ENCODE measurements around the gene GATM. TPM values are rescaled to one million over a fixed set of nuclear protein-coding genes. Genes with fewer than 3 reads are reported as not detected.
"Not testable (repeated sequence)": the region's sequence is repeated elsewhere in the genome, so short reads cannot be mapped to it uniquely, and the experiment has no call there.

Gene GATM
- total RNA-seq, 1 donor from 2014 or later: 0.20 TPM

DNA sequence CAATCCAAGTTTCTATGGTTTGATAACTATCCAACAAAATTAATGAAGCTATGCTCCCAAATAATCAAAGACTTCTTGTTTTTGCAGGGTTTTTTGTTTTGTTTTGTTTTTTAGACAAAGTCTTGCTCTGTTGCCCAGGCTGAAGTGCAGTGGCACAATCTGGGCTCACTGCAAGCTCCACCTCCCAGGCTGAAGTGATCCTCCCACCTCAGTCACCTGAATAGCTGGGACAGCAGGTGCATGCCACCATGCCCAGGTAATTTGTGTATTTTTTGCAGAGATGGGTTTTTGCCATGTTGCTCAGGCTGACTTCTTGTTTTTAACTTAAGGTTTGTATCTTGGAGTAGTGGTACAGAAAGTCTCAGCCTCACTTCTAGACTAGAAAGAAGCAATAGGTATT, 11.0 kb upstream of the GATM start:
- no peak for DNase-seq (ENCODE audit: low read depth in 2 of 2)

- no peak for DNase-seq (ENCODE audit: low read depth in 2 of 2)
Observed at GRCh38 chr15:45387380-45388007, 9.2 kb upstream of the GATM start.

GRCh38 chr15:45386974-45387373, 8.6 kb upstream of the GATM start:
- DNase-seq (ENCODE audit: low read depth in 2 of 2): no peak

DNA sequence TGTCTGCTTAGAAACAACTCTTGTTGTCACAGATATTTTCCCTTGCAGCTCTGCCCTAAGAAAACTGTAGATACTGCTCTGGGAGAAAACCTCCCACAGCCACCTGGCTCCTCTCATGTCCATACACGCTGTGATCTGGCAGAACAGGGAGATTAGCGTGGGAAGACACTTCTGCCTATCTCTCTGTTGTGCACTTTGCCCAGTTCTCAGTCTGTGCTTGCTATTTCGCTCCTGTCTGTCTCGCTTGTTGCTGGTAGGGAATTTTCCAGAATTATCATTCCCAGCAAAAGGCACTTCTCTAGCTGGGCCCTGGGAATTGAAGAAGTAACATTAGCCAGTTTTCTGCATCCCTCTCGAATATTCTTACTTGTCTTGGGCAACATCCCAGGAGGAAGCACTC, 8.1 kb upstream of the GATM start:
- DNase-seq (ENCODE audit: low read depth in 2 of 2): no peak

- no peak for DNase-seq (ENCODE audit: low read depth in 2 of 2)
Observed at GRCh38 chr15:45385590-45385989, 7.2 kb upstream of the GATM start.

GRCh38 chr15:45384700-45385099, 6.4 kb upstream of the GATM start:
- no peak for DNase-seq (ENCODE audit: low read depth in 2 of 2)

- DNase-seq (ENCODE audit: low read depth in 2 of 2): no peak
Observed at GRCh38 chr15:45378913-45379262, 544 bp upstream of the GATM start.

DNA sequence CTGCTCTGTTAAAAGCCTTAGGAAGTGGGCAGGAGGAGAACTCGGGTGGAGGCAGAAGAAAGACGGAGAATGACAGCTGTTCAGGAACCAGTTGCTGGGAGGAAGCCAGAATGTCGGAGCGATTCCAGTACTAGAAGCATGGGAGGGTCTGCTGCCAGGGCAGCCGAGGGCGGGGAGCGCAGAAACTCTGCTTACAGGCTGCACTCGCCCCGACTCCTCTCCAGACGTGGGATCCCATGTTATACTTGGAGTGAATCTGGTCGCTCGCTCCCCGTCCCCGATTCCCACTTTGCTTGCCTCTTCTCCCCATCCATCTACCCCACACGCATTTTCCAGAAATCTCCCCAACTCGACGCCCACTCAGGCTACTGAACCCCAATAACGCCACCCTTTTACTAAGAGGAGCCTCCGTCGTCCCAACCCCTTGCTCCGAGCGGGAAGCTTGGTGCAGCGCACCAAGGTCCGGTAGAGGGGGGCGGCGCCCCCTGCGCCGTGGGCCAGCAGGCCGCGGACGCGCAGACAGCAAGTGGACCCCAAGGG, 665 bp downstream of the GATM start:
- DNase-seq (ENCODE audit: low read depth in 2 of 2): no peak

DNA sequence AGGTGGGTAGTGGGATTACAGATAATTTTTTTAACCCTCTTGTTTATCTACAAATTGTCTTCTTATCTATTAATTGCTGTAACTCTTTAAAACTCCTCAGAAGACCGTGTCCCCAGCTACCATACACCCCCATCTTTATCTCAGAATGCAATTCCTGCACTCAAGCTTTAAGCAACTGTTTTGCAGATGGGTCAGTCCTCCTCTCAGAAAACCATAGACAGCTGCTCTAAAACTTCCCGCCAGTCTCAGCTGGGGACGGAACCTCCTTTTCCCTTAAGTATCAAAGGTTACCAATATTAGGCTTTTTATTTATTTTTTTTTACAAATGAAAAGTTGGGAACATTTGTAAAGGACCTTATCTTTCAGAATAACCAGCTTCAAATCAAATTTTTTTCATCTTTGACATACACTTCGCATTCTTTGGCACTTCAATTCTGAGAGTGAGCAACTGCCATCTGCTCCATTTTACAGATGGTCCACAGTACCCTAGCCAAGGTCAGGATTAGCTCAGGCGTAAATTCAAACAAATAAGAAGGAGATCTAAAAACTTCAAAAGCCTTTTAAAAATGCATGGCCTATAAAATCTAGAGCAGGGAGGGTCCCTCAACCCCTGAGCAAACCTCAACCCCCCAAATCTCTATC, 1.3 kb downstream of the GATM start:
- DNase-seq (ENCODE audit: low read depth in 2 of 2): no peak

DNA sequence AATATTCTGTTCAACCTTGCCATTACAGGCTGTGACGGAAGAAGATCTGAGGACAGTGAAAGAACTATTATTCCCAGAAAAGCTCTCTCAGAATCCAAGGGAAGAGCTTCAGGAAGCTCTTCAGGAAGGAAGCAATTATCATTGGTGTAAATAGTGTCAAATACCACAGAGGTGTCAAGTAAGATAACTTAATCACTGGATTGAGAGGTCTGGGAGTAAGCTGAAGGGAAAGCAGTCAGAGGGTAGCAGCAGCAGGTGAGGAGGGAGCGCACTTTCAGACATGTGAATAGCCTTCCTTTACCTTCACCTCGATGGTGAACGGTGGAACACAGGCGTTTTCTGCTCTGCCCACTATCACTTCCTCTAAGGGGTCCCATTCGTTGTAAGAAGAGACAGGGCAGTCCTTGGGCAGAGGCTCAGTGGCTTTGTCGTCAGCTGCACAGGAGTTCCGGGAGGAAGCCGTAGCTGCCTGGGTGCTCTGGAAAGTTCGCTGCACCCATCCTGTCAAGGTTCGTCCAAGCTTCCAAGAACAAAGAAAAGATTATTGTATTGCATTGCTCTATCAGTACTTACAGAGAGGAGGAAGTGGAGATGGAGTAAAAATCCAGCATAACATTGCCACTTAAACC, 1.9 kb downstream of the GATM start:
- DNase-seq (ENCODE audit: low read depth in 2 of 2): no peak

DNA sequence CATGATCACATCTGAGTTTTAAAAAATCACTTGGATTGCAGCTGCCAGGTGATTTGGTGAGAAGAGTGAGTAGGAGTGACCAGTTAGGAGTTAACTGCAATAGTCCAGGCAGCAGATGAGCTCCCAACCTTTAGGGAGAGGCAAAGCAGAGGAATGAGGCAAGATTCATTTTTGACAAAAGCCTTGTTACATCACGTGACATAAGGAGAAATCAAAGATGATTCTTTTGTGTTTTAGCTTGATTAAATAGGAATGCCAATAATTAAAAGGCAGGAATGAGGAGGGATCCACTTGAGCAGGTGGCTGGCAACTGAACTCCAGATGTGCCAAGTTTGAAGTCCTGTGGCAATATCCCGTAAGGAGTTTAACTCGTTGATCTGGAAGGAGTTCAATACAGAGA, 2.5 kb downstream of the GATM start:
- no peak for DNase-seq (ENCODE audit: low read depth in 2 of 2)

- no peak for DNase-seq (ENCODE audit: low read depth in 2 of 2)
Observed at GRCh38 chr15:45373976-45374375, 4.4 kb downstream of the GATM start.

GRCh38 chr15:45372041-45372995, 6.0 kb downstream of the GATM start:
- DNase-seq (ENCODE audit: low read depth in 2 of 2): no peak

- DNase-seq (ENCODE audit: low read depth in 2 of 2): no peak
Observed at GRCh38 chr15:45371546-45371945, 6.8 kb downstream of the GATM start.

DNA sequence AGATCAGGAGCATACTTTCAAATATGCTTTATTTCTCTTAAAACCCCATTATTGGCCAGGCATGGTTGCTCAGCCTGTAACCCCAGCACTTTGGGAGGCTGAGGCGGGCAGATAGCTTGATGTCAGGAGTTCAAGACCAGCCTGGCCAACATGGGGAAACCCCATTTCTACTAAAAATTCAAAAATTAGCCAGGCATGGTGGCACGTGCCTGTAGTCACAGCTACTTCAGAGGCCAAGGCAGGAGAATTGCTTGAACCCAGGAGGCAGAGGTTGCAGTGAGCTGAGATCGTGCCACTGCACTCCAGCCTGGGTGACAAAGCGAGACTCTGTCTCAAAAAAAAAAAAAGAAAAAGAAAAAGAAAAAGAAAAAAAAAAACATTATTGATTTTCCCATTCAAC, 8.3 kb downstream of the GATM start:
- not testable (repeated sequence) for DNase-seq (ENCODE audit: low read depth in 2 of 2)

GRCh38 chr15:45367222-45367621, 11.1 kb downstream of the GATM start:
- DNase-seq (ENCODE audit: low read depth in 2 of 2): not testable (repeated sequence)

- DNase-seq (ENCODE audit: low read depth in 2 of 2): no peak
Observed at GRCh38 chr15:45364271-45364670, 14.1 kb downstream of the GATM start.

DNA sequence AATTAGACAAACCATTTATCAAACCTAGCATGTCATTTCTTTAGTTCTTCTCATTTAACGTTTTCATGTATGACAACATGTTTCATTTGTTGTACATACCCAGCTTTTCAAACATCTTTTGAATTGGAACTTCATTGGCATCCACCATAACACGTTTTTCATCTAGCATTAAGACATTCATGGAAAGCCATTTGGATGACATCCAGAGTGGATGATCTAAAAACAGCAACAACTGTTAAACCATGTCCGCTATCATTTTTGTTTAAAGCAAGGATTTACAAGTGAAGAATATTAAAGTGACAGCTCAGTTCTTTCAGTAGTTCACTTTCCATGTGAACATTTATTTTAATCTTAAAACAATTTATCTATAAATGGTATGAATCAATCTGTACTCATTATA, 14.5 kb downstream of the GATM start:
- DNase-seq (ENCODE audit: low read depth in 2 of 2): no peak

DNA sequence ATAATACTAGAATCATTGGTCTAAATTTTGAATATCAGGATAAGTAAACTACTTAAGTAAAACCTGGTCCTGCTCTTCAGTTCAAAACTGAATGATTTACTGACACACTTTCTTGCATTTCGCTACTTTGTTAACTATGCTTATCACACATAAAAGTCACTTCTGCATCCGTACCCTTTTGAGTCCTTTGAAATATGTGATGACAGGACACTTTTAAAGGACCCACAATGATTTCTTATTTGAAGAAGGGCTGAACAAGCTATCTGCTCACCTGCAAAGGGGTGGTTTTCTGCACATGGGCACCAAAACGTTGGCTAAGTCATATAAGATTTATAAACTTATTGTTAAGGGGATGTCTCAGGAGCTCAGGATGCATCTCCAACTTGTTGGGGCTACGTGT, 15.0 kb downstream of the GATM start:
- no peak for DNase-seq (ENCODE audit: low read depth in 2 of 2)

GRCh38 chr15:45362419-45362818, 15.9 kb downstream of the GATM start:
- DNase-seq (ENCODE audit: low read depth in 2 of 2): no peak

DNA sequence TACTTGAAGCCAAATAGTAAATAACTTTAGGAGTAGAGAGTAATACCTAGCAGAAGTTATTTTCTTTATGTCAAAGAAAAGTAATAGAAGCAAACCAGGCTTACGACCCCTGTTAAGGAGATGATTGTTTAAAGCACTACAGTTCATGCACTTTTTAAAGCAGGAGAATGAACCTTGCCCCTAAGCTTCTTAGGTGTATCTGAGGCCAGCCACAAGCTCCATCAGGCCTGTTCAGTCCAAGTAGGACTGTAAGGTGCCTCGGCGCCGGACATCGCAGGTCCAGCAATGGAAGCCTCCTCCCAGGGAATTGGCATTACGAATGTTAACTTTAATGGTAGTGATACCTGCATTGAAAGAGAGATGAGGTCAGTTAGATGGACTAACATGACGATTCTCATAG, 16.5 kb downstream of the GATM start:
- DNase-seq (ENCODE audit: low read depth in 2 of 2): no peak

DNA sequence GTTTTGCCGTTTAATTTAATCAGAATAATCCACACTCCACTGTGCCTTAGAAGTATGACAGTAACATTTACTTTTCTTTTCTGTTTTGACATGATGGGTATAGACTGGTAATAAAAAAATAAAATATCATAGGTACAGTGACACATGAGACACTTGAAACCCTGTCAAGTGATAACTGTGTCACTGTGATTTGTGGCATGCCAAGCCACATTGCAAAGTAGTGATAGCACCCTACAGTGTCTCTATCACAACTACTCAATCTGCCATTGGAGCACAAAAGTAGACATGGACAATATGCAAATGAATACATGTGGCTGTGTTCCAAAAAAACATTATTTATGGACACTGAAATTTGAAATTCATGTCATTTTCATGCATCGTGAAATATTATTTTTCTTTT, 22.5 kb downstream of the GATM start:
- DNase-seq (ENCODE audit: low read depth in 2 of 2): no peak

Measured in lung microvascular endothelial cell (primary cell).